ENCODE results near the gene HAGH.
A peak's percentile ranks its signal among the peaks of the same experiment; 100 is the strongest.

Gene HAGH

GRCh38 chr16:1772362-1772907 lies 54.2 kb downstream of the HAGH start, which contains the start of gene EME2:
Gene EME2 (plus strand): TSS chr16:1772810. CDS start chr16:1773228, 418 bp downstream.
- Histone ChIP-seq H3K27ac (peak within 1 kb of the TSS; percentile 82 to 91), H3K4me3 (peak within 1 kb of the TSS; percentile 98)
- no peak for TF ChIP-seq CTCF (IDR thresholded peaks at IDR 0.05)
- no peak for DNase-seq (ENCODE audit: low spot score)

GRCh38 chr16:1771864-1772361 lies 54.7 kb downstream of the HAGH start:
- Histone ChIP-seq H3K27ac (peak overlapping the region; percentile 82 to 91), H3K4me3 (peak overlapping the region; percentile 98)
- DNase-seq (ENCODE audit: low spot score), result no peak
- no peak for TF ChIP-seq CTCF (IDR thresholded peaks at IDR 0.05)

- Histone ChIP-seq H3K4me3 (peak within 1 kb of the TSS; percentile 98), H3K27ac (peak within 1 kb of the TSS; percentile 82 to 91)
- no peak for DNase-seq (ENCODE audit: low spot score)
- no peak for TF ChIP-seq CTCF (IDR thresholded peaks at IDR 0.05)
Observed at GRCh38 chr16:1771188-1771863, 55.3 kb downstream of the HAGH start, which contains the start of gene NME3. Gene NME3 (minus strand): TSS chr16:1771543. CDS start chr16:1771534, 9 bp downstream.

- Histone ChIP-seq H3K27ac (peak overlapping the region; percentile 82 to 91), H3K4me3 (peak overlapping the region; percentile 98)
- DNase-seq (ENCODE audit: low spot score), result no peak
- no peak for TF ChIP-seq CTCF (IDR thresholded peaks at IDR 0.05)
Observed at GRCh38 chr16:1770328-1771187, 56.1 kb downstream of the HAGH start.

GRCh38 chr16:1769402-1770300 lies 57.0 kb downstream of the HAGH start:
- no peak for DNase-seq (ENCODE audit: low spot score)
- TF ChIP-seq CTCF (IDR thresholded peaks at IDR 0.05), result no peak
- peak overlapping the region; percentile 98 for H3K4me3 ChIP-seq
- H3K27ac ChIP-seq, result peak overlapping the region; percentile 82 to 91

- Histone ChIP-seq H3K4me3 (no peak overlapping the region), H3K27ac (no peak overlapping the region)
- DNase-seq (ENCODE audit: low spot score), result no peak
- TF ChIP-seq CTCF (IDR thresholded peaks at IDR 0.05), result no peak
Observed at GRCh38 chr16:1768767-1769401, 57.7 kb downstream of the HAGH start.
